GM12801 (cell line): Measurements from ENCODE around the gene ITGB3.

Source experiments
- CTCF ChIP-seq: IDR thresholded peaks from one replicate; pipeline ENCODE4 v1.5.1; 2011; ENCODE audit warnings: control low read depth; ENCODE audit not compliant: insufficient read length; ENCODE audit errors: extremely low read depth

ITGB3 gene

GRCh38 chr17:47219621-47220475, 33.8 kb upstream of the ITGB3 start:
- TF ChIP-seq CTCF = no peak

- no peak for TF ChIP-seq CTCF
These were observed 33.1 kb upstream of the ITGB3 start for GRCh38 chr17:47220531-47220999.

GRCh38 chr17:47221154-47221553, 32.5 kb upstream of the ITGB3 start:
- no peak for TF ChIP-seq CTCF

- no peak for TF ChIP-seq CTCF
These were observed 31.6 kb upstream of the ITGB3 start for GRCh38 chr17:47222047-47222446.

- no peak for TF ChIP-seq CTCF
These were observed 30.6 kb upstream of the ITGB3 start for GRCh38 chr17:47223007-47223406.

GRCh38 chr17:47223460-47223859, 30.2 kb upstream of the ITGB3 start:
- TF ChIP-seq CTCF = no peak

- no peak for TF ChIP-seq CTCF
These were observed 28.7 kb upstream of the ITGB3 start for GRCh38 chr17:47224966-47225365.
